SK-N-SH (cell line): ENCODE results near the gene EIF5. TPM values are rescaled to one million over a fixed set of nuclear protein-coding genes. Genes with fewer than 3 reads are reported as not detected.

ENCODE experiments used
- CTCF ChIA-PET: fragments of 300-600, 350-600 bp; formaldehyde crosslinking; extraction: SDS; loops from one replicate; lab custom pipeline; 2021; lab: Yijun Ruan, JAX
- POLR2A ChIA-PET: fragments of 350-600 bp; sonication (Branson Sonifier 250); formaldehyde crosslinking; extraction: SDS; loops from one replicate; lab custom pipeline; 2020; ENCODE audit warnings: antibody characterized with exemption, inconsistent platforms; lab: Yijun Ruan, JAX
- DNase-seq: peaks from one replicate; pipeline ENCODE4 v3.0.0; 2012
- H2AFZ ChIP-seq: fragments of 200-600 bp; sonication (generic); 2 replicates; pipeline ENCODE4 v1.8.1; 2016; ENCODE audit warnings: antibody characterized with exemption, mild to moderate bottlenecking, low read depth
- H3F3A ChIP-seq: fragments of 200-600 bp; sonication (generic); replicated peaks from 2 replicates; pipeline ENCODE3; 2016; ENCODE audit warnings: antibody characterized with exemption, mild to moderate bottlenecking; ENCODE audit not compliant: insufficient read depth
- H3K27ac ChIP-seq, 2 experiments: fragments of 200-500 bp in 1 of 2; fragments of 200-600 bp in 1 of 2; sonication (Bioruptor generic) in 1 of 2; sonication (generic), shearing (Covaris generic) in 1 of 2; 2 replicates each; pipeline versions ENCODE4 v1.5.1 to v1.6.1; 2014 to 2016; ENCODE audit warnings: low read depth in 2 of 2, inconsistent platforms in 1 of 2, low read length in 1 of 2, mild to moderate bottlenecking in 1 of 2, mixed read lengths in 1 of 2
- H3K27me3 ChIP-seq: fragments of 200-600 bp; sonication (generic), shearing (Covaris generic); 2 replicates; pipeline ENCODE4 v1.6.1; 2016; ENCODE audit warnings: mixed run types; ENCODE audit not compliant: insufficient read depth
- H3K36me3 ChIP-seq, 2 experiments: fragments of 200-500 bp in 1 of 2; fragments of 200-600 bp in 1 of 2; sonication (Bioruptor generic) in 1 of 2; sonication (generic) in 1 of 2; replicated peaks in 1 of 2; 2 replicates each; pipeline versions ENCODE3 to v1.5.1; 2014 to 2016; ENCODE audit warnings: low read length in 1 of 2, mild to moderate bottlenecking in 1 of 2; ENCODE audit not compliant: insufficient read depth in 2 of 2, control insufficient read depth in 1 of 2
- H3K4me1 ChIP-seq, 2 experiments: fragments of 200-500 bp in 1 of 2; fragments of 200-600 bp in 1 of 2; sonication (Bioruptor generic) in 1 of 2; sonication (generic), shearing (Covaris generic) in 1 of 2; 2 replicates each; pipeline versions ENCODE4 v1.5.1 to v1.6.1; 2014 to 2016; ENCODE audit warnings: low read depth in 1 of 2, low read length in 1 of 2, mixed run types in 1 of 2; ENCODE audit not compliant: insufficient read depth in 2 of 2, control insufficient read depth in 1 of 2
- H3K4me2 ChIP-seq: fragments of 200-600 bp; sonication (generic), shearing (Covaris generic); 2 replicates; pipeline ENCODE4 v1.6.1; 2017; ENCODE audit warnings: mixed run types
- H3K4me3 ChIP-seq, 2 experiments: fragments of 200-500 bp in 1 of 2; fragments of 200-600 bp in 1 of 2; sonication (Bioruptor generic) in 1 of 2; sonication (generic), shearing (Covaris generic) in 1 of 2; 2 replicates each; pipeline versions ENCODE4 v1.5.1 to v1.8.1; 2014 to 2016; ENCODE audit warnings: low read depth in 2 of 2, inconsistent platforms in 1 of 2, low read length in 1 of 2, mild to moderate bottlenecking in 1 of 2, mixed read lengths in 1 of 2, moderate library complexity in 1 of 2
- H3K79me2 ChIP-seq: fragments of 200-600 bp; sonication (generic); 2 replicates; pipeline ENCODE4 v1.8.1; 2017; ENCODE audit warnings: mild to moderate bottlenecking; ENCODE audit not compliant: insufficient read depth
- H3K9ac ChIP-seq: fragments of 200-600 bp; sonication (generic); 2 replicates; pipeline ENCODE4 v1.6.1; 2017; ENCODE audit warnings: mixed run types
- H3K9me2 ChIP-seq: fragments of 200-600 bp; sonication (generic); 2 replicates; pipeline ENCODE4 v1.6.1; 2017; ENCODE audit warnings: mixed run types
- H3K9me3 ChIP-seq: fragments of 200-600 bp; sonication (generic); 2 replicates; pipeline ENCODE4 v1.6.1; 2017; ENCODE audit warnings: mixed run types, mild to moderate bottlenecking, moderate library complexity
- H4K20me1 ChIP-seq: fragments of 200-600 bp; sonication (generic); 2 replicates; pipeline ENCODE4 v1.6.1; 2017; ENCODE audit warnings: mild to moderate bottlenecking, mixed run types; ENCODE audit not compliant: insufficient read depth
- CHD2 ChIP-seq: fragments of 150-350 bp; IDR thresholded peaks from 2 replicates; pipeline ENCODE4 v1.6.1; 2018; ENCODE audit warnings: low read length; ENCODE audit not compliant: partially characterized antibody
- ELF1 ChIP-seq: IDR thresholded peaks from 2 replicates; pipeline ENCODE4 v1.4.0; 2012
- EP300 ChIP-seq, 2 experiments: IDR thresholded peaks; 2 replicates each; pipeline versions ENCODE4 v1.4.0 to v1.6.1; 2012; ENCODE audit warnings: borderline replicate concordance in 1 of 2, low read depth in 1 of 2, low read length in 1 of 2
- EZH2phosphoT487 ChIP-seq: fragments of 200-600 bp; sonication (generic); IDR thresholded peaks from 2 replicates; pipeline ENCODE4 v1.6.1; 2017; ENCODE audit warnings: low read depth, mixed run types, mild to moderate bottlenecking, antibody characterized with exemption, moderate library complexity, borderline replicate concordance
- FOSL2 ChIP-seq: IDR thresholded peaks from 2 replicates; pipeline ENCODE4 v1.4.0; 2012; ENCODE audit warnings: low read depth, mild to moderate bottlenecking, moderate library complexity, borderline replicate concordance
- FOXJ3 ChIP-seq: sonication (generic); formaldehyde crosslinking; IDR thresholded peaks from 2 replicates; pipeline ENCODE4 v1.5.1; 2020; ENCODE audit warnings: mild to moderate bottlenecking, missing genetic modification reagents
- GABPA ChIP-seq: IDR thresholded peaks from 2 replicates; pipeline ENCODE4 v1.4.0; 2012; ENCODE audit warnings: low read depth, mild to moderate bottlenecking
- MEF2A ChIP-seq: IDR thresholded peaks from 2 replicates; pipeline ENCODE4 v1.4.0; 2012; ENCODE audit warnings: low read depth, borderline replicate concordance
- NFIC ChIP-seq: IDR thresholded peaks from 2 replicates; pipeline ENCODE4 v1.4.0; 2012; ENCODE audit warnings: borderline replicate concordance
- NRF1 ChIP-seq: IDR thresholded peaks from 2 replicates; pipeline ENCODE4 v1.6.1; 2012; ENCODE audit warnings: low read depth, mild to moderate bottlenecking, low read length
- RAD21 ChIP-seq: IDR thresholded peaks from 2 replicates; pipeline ENCODE4 v1.6.1; 2012; ENCODE audit warnings: mild to moderate bottlenecking, low read length
- SMC3 ChIP-seq: IDR thresholded peaks from 2 replicates; pipeline ENCODE4 v1.6.1; 2012; ENCODE audit warnings: low read depth, low read length, improper control_type of control experiment
- TCF12 ChIP-seq: IDR thresholded peaks from 2 replicates; pipeline ENCODE4 v1.4.0; 2012
- TEAD4 ChIP-seq: IDR thresholded peaks from 2 replicates; pipeline ENCODE4 v1.4.0; 2012; ENCODE audit warnings: mild to moderate bottlenecking, borderline replicate concordance; ENCODE audit not compliant: insufficient read depth
- YY1 ChIP-seq: IDR thresholded peaks from 2 replicates; pipeline ENCODE4 v1.4.0; 2012; ENCODE audit warnings: low read depth, mild to moderate bottlenecking
- WGBS: methylation state at CpG from one replicate; pipeline ENCODE4 v1.1.6; 2017; ENCODE audit warnings: low lambda C conversion rate; 5-methylcytosine and 5-hydroxymethylcytosine counted together
- polyA plus RNA-seq, 3 experiments: library from polyadenylated mRNA; depleted of rRNA; stranded (reverse); fragments of >200 nt; gene quantifications; 2 replicates each; pipeline ENCODE4 v1.2.3, GENCODE V29; 2012
- TF ChIP-seq, protein P1 (sequence below): fragments of 150-350 bp; IDR thresholded peaks from 2 replicates; pipeline ENCODE4 v1.6.1; 2017; ENCODE audit warnings: antibody characterized with exemption, low read length, low read depth, borderline replicate concordance
- TF ChIP-seq, protein P2 (sequence below): IDR thresholded peaks from 2 replicates; pipeline ENCODE4 v1.6.1; 2012; ENCODE audit warnings: mild to moderate bottlenecking, low read depth, low read length, moderate library complexity
- TF ChIP-seq, protein P3 (sequence below): IDR thresholded peaks from 2 replicates; pipeline ENCODE4 v1.4.0; 2012; ENCODE audit warnings: low read depth, borderline replicate concordance
- TF ChIP-seq, protein P4 (sequence below): IDR thresholded peaks from 2 replicates; pipeline ENCODE4; 2012

Gene EIF5
- polyA plus RNA-seq, 1 of the 3 experiments (the other 2 are of a cell fraction) = 127 TPM

DNA sequence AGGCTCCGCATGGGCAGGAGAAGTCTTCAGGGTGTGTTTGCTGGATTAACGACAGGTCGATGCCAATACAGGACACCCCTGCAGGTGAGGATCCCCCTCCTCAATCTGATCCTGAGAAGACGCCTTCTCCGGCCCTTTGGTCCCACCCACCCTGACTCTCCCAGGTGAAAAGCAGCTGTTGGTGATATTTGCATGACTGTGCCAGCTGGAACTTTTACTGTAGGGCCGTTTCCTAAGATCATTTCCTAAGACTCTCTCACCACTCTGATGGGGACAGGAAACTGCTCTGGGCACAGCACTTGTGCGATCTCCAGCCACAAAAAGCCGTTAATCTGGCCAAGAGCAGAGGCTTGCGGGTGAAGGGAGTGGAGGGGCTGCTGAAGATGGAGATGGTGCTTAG is 16.8 kb upstream of the EIF5 start:
- Histone ChIP-seq H3F3A (no peaks in the 10 kb centered on the region), H3K4me1 (no peaks in the 10 kb centered on the region), H3K27me3 (no peaks in the 10 kb centered on the region), H2AFZ (no peak overlapping the region), H3K9me2 (no peaks in the 10 kb centered on the region), H3K9me3 (no peaks in the 10 kb centered on the region), H4K20me1 (no peaks in the 10 kb centered on the region), H3K4me3 (no peak overlapping the region), H3K9ac (no peak overlapping the region), H3K27ac (no peak overlapping the region), H3K79me2 (no peaks in the 10 kb centered on the region), H3K36me3 (no peaks in the 10 kb centered on the region), H3K4me2 (no peak overlapping the region)
- DNase-seq = no peak
- WGBS = 79% methylated on average over 9 of the region's 9 CpGs
- ChIA-PET POLR2A (no interaction called here), CTCF (interaction anchor here (0.6 kb wide), 1 partner anchor 67 kb away, joined by 3 read pairs; no protein-coding TSS in a partner anchor)
- TF ChIP-seq, protein P1, sequence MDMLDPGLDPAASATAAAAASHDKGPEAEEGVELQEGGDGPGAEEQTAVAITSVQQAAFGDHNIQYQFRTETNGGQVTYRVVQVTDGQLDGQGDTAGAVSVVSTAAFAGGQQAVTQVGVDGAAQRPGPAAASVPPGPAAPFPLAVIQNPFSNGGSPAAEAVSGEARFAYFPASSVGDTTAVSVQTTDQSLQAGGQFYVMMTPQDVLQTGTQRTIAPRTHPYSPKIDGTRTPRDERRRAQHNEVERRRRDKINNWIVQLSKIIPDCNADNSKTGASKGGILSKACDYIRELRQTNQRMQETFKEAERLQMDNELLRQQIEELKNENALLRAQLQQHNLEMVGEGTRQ = no peak
- TF ChIP-seq RAD21 = no peak
- no peak for TF ChIP-seq EP300 (IDR thresholded peaks at IDR 0.05; ENCODE audit: borderline replicate concordance in 1 of 2, low read depth in 1 of 2, low read length in 1 of 2)
- TF ChIP-seq EZH2phosphoT487 = no peak
- no peak for TF ChIP-seq YY1

DNA sequence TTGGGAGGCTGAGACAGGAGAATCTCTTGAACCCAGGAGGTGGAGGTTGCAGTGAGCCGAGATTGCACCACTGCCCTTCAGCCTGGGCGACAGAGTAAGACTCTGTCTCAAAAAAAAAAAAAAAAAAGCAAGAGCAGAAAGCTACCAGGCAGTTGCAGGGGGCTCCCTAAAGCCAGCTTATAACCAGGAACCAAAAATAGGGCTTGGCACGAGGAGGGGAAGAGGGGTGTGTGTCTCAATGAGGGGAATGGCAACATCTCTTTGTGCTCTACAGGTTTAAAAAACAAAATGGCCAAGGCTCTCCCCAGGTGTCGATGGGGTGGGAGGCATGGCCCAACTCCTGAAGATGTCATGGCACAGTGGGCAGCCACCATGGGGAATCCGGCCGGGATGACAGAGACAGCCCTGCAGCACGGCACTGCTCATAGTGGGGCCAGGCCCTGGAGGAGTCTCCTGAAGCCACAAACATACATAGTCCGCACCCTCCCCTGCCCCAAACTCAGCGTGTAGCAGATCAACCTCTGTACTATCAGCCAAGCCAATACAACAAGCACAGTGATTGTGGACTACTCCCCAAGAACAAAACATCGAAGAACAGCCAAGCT is 16.0 kb upstream of the EIF5 start:
- ChIA-PET POLR2A (interaction anchor here (1.3 kb wide), 1 partner anchor 16 kb away, joined by 3 read pairs; the partner anchor contains the start of gene EIF5), CTCF (interaction anchor here (0.7 kb wide), 1 partner anchor 212 kb away, joined by 3 read pairs; no protein-coding TSS in a partner anchor)
- no peaks in the 10 kb centered on the region for H3K36me3 ChIP-seq
- no peaks in the 10 kb centered on the region for H3F3A ChIP-seq
- H3K27ac ChIP-seq = no peak overlapping the region
- H3K9ac ChIP-seq = no peak overlapping the region
- DNase-seq = no peak
- no peaks in the 10 kb centered on the region for H3K9me3 ChIP-seq
- WGBS = 65% methylated on average over 8 of the region's 10 CpGs
- no peaks in the 10 kb centered on the region for H3K9me2 ChIP-seq
- no peaks in the 10 kb centered on the region for H3K79me2 ChIP-seq
- no peaks in the 10 kb centered on the region for H3K4me1 ChIP-seq
- H4K20me1 ChIP-seq = no peaks in the 10 kb centered on the region
- H2AFZ ChIP-seq = no peak overlapping the region
- no peaks in the 10 kb centered on the region for H3K27me3 ChIP-seq
- no peak overlapping the region for H3K4me2 ChIP-seq
- H3K4me3 ChIP-seq = no peak overlapping the region
- TF ChIP-seq YY1 (no peak), RAD21 (no peak), CHD2 (no peak), FOSL2 (no peak), ELF1 (no peak), SMC3 (no peak), NFIC (no peak), GABPA (no peak), EP300 (IDR thresholded peaks at IDR 0.05; ENCODE audit: borderline replicate concordance in 1 of 2, low read depth in 1 of 2, low read length in 1 of 2) (no peak), TEAD4 (no peak), TCF12 (no peak), NRF1 (no peak), FOXJ3 (CRISPR knock-in tag) (no peak), EZH2phosphoT487 (no peak), MEF2A (no peak)
- TF ChIP-seq, protein P2, sequence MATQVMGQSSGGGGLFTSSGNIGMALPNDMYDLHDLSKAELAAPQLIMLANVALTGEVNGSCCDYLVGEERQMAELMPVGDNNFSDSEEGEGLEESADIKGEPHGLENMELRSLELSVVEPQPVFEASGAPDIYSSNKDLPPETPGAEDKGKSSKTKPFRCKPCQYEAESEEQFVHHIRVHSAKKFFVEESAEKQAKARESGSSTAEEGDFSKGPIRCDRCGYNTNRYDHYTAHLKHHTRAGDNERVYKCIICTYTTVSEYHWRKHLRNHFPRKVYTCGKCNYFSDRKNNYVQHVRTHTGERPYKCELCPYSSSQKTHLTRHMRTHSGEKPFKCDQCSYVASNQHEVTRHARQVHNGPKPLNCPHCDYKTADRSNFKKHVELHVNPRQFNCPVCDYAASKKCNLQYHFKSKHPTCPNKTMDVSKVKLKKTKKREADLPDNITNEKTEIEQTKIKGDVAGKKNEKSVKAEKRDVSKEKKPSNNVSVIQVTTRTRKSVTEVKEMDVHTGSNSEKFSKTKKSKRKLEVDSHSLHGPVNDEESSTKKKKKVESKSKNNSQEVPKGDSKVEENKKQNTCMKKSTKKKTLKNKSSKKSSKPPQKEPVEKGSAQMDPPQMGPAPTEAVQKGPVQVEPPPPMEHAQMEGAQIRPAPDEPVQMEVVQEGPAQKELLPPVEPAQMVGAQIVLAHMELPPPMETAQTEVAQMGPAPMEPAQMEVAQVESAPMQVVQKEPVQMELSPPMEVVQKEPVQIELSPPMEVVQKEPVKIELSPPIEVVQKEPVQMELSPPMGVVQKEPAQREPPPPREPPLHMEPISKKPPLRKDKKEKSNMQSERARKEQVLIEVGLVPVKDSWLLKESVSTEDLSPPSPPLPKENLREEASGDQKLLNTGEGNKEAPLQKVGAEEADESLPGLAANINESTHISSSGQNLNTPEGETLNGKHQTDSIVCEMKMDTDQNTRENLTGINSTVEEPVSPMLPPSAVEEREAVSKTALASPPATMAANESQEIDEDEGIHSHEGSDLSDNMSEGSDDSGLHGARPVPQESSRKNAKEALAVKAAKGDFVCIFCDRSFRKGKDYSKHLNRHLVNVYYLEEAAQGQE = no peak
- TF ChIP-seq, protein P3, sequence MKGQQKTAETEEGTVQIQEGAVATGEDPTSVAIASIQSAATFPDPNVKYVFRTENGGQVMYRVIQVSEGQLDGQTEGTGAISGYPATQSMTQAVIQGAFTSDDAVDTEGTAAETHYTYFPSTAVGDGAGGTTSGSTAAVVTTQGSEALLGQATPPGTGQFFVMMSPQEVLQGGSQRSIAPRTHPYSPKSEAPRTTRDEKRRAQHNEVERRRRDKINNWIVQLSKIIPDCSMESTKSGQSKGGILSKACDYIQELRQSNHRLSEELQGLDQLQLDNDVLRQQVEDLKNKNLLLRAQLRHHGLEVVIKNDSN = no peak
- TF ChIP-seq, protein P4, sequence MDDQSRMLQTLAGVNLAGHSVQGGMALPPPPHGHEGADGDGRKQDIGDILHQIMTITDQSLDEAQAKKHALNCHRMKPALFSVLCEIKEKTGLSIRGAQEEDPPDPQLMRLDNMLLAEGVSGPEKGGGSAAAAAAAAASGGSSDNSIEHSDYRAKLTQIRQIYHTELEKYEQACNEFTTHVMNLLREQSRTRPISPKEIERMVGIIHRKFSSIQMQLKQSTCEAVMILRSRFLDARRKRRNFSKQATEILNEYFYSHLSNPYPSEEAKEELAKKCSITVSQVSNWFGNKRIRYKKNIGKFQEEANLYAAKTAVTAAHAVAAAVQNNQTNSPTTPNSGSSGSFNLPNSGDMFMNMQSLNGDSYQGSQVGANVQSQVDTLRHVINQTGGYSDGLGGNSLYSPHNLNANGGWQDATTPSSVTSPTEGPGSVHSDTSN = no peak
